ENCODE measurements around the gene KCNIP4. TPM values are rescaled to one million over a fixed set of nuclear protein-coding genes. Genes with fewer than 3 reads are reported as not detected.

The KCNIP4 gene
- total and polyA plus RNA-seq, 10 of the 15 experiments (the other 5 are each of a cell fraction or from before 2014, with no cell fraction given) = 0.03 to 0.23 (median 0.13) TPM; not detected in 7

- TF ChIP-seq BCLAF1 (IDR thresholded peaks at IDR 0.05) (no peak), KDM1A (IDR thresholded peaks at IDR 0.05; ENCODE audit: borderline replicate concordance) (no peak), EZH2 (IDR thresholded peaks at IDR 0.05; ENCODE audit: borderline replicate concordance, control insufficient read depth, low read depth, low read length) (no peak), ZBTB4 (CRISPR knock-in tag; IDR thresholded peaks at IDR 0.05) (no peak), RB1 (IDR thresholded peaks at IDR 0.05; ENCODE audit: borderline replicate concordance) (no peak), HCFC1 (IDR thresholded peaks at IDR 0.05; ENCODE audit: low read length) (no peak), ZNF384 (IDR thresholded peaks at IDR 0.05; ENCODE audit: borderline replicate concordance, low read depth, low read length) (no peak), NFYB (IDR thresholded peaks at IDR 0.05; ENCODE audit: insufficient read depth, low read depth, low read length) (no peak), POLR2AphosphoS2 (IDR thresholded peaks at IDR 0.05; ENCODE audit: low read depth, low read length) (no peak), HDAC6 (IDR thresholded peaks at IDR 0.05; ENCODE audit: unreplicated experiment) (no peak), IKZF1 (conservative IDR thresholded peaks at IDR 0.05) (no peak), ZBTB40 (IDR thresholded peaks at IDR 0.05; ENCODE audit: borderline replicate concordance) (no peak)
These were observed 394.1 kb downstream of the KCNIP4 start (continued) for GRCh38 chr4:21554500-21554899.

Data from GM12878 (cell line).